Measurements from ENCODE around the gene MYRIP.

Gene MYRIP

GRCh38 chr3:40299721-40300335 lies 490.4 kb downstream of the MYRIP start:
- no peak for DNase-seq

GRCh38 chr3:40302784-40303183 lies 493.4 kb downstream of the MYRIP start:
- DNase-seq = no peak

- DNase-seq = no peak
These were observed 494.9 kb downstream of the MYRIP start for GRCh38 chr3:40304352-40304751.

GRCh38 chr3:40306336-40306735 lies 496.9 kb downstream of the MYRIP start:
- DNase-seq = no peak

- DNase-seq = no peak
These were observed 497.8 kb downstream of the MYRIP start for GRCh38 chr3:40307176-40307575.

- DNase-seq = no peak
These were observed 499.5 kb downstream of the MYRIP start for GRCh38 chr3:40308725-40309417.

- peak; percentile 100 for DNase-seq
These were observed 500.1 kb downstream of the MYRIP start, which contains the start of gene EIF1B for GRCh38 chr3:40309418-40309924. Gene EIF1B, plus strand, starts transcription at chr3:40309707. Its CDS starts 235 bp downstream, at chr3:40309942.

All from activated effector memory CD4-positive, alpha-beta T cell treated with anti-CD3 and anti-CD28 coated beads, Interleukin-2, amount 50 U/mL, for 16 hours (primary cell).